IMR-90 (cell line): ENCODE measurements around the gene ABCG8. TPM values are rescaled to one million over a fixed set of nuclear protein-coding genes. Genes with fewer than 3 reads are reported as not detected.
A peak's percentile ranks its signal among the peaks of the same experiment; 100 is the strongest.

Source experiments
- ATAC-seq: fragments of 200-7000 bp; cut with Tn5 transposase; 2 replicates; pipeline ENCODE4 v1.9.1; 2020; ENCODE audit warnings: low read depth, mild to moderate bottlenecking, moderate library complexity
- BruUV-seq: library from RNA; stranded (reverse); fragments of 400-500 nt; replicated peaks from 2 replicates; lab custom pipeline; 2021; lab: Mats Ljungman, UMichigan
- CTCF ChIA-PET: fragments of 300-600 bp; formaldehyde crosslinking; extraction: SDS; loops from one replicate; lab custom pipeline; 2021; ENCODE audit warnings: antibody characterized with exemption; lab: Yijun Ruan, JAX
- POLR2A ChIA-PET: fragments of 300-600 bp; sonication (Branson Sonifier 250); formaldehyde crosslinking; loops from one replicate; lab custom pipeline; 2022; ENCODE audit warnings: antibody characterized with exemption; ENCODE audit not compliant: unreplicated experiment; lab: Charles Lee
- DNase-seq: peaks from one replicate; pipeline ENCODE4 v3.0.0; 2013
- H2AFZ ChIP-seq: replicated peaks from 2 replicates; pipeline ENCODE3; 2013; ENCODE audit warnings: low read length, mild to moderate bottlenecking; ENCODE audit not compliant: poor library complexity
- H2AK5ac ChIP-seq: 2 replicates; pipeline ENCODE4 v1.6.1; 2013; ENCODE audit warnings: low read depth, low read length, inconsistent platforms
- H2AK9ac ChIP-seq: replicated peaks from 2 replicates; pipeline ENCODE3; 2013; ENCODE audit warnings: mild to moderate bottlenecking, low read depth, low read length, moderate library complexity; ENCODE audit not compliant: poor library complexity
- H2BK120ac ChIP-seq: 2 replicates; pipeline ENCODE4 v1.6.1; 2013; ENCODE audit warnings: low read depth, low read length, inconsistent platforms
- H2BK15ac ChIP-seq: 3 replicates; pipeline ENCODE4 v1.6.1; 2013; ENCODE audit warnings: low read depth, low read length, inconsistent platforms
- H2BK20ac ChIP-seq: 2 replicates; pipeline ENCODE4 v1.6.1; 2013; ENCODE audit warnings: low read depth, mild to moderate bottlenecking, inconsistent platforms, low read length, moderate library complexity
- H2BK5ac ChIP-seq: 2 replicates; pipeline ENCODE4 v1.6.1; 2013; ENCODE audit warnings: mild to moderate bottlenecking, low read depth, low read length, inconsistent platforms; ENCODE audit not compliant: poor library complexity, severe bottlenecking
- H3K14ac ChIP-seq: replicated peaks from 2 replicates; pipeline ENCODE4 v1.6.1; 2013; ENCODE audit warnings: low read depth, low read length, inconsistent platforms
- H3K18ac ChIP-seq: 2 replicates; pipeline ENCODE4 v1.6.1; 2013; ENCODE audit warnings: low read depth, low read length, control low read depth
- H3K23ac ChIP-seq: 2 replicates; pipeline ENCODE4 v1.6.1; 2013; ENCODE audit warnings: low read depth, low read length, inconsistent platforms
- H3K27ac ChIP-seq: 2 replicates; pipeline ENCODE4 v1.5.1; 2013; ENCODE audit warnings: mild to moderate bottlenecking, control low read depth, low read length; ENCODE audit not compliant: insufficient read depth
- H3K27me3 ChIP-seq: 2 replicates; pipeline ENCODE4 v1.6.1; 2013; ENCODE audit warnings: low read length; ENCODE audit not compliant: control insufficient read depth, insufficient read depth
- H3K36me3 ChIP-seq: 2 replicates; pipeline ENCODE4 v1.6.1; 2013; ENCODE audit warnings: low read length, mixed read lengths; ENCODE audit not compliant: control insufficient read depth, insufficient read depth
- H3K4ac ChIP-seq: 2 replicates; pipeline ENCODE4 v1.6.1; 2013; ENCODE audit warnings: low read depth, low read length, inconsistent platforms
- H3K4me1 ChIP-seq: 2 replicates; pipeline ENCODE4 v1.6.1; 2013; ENCODE audit warnings: low read length, mixed read lengths; ENCODE audit not compliant: control insufficient read depth, insufficient read depth
- H3K4me2 ChIP-seq: 2 replicates; pipeline ENCODE4 v1.6.1; 2013; ENCODE audit warnings: low read depth, mild to moderate bottlenecking, control low read depth, low read length, moderate library complexity
- H3K4me3 ChIP-seq: 2 replicates; pipeline ENCODE4 v1.5.1; 2013; ENCODE audit warnings: low read depth, mild to moderate bottlenecking, control low read depth, low read length, moderate library complexity; ENCODE audit not compliant: insufficient read depth
- H3K56ac ChIP-seq: 2 replicates; pipeline ENCODE4 v1.6.1; 2013; ENCODE audit warnings: low read length, inconsistent platforms; ENCODE audit not compliant: insufficient read depth; ENCODE audit errors: extremely low read depth
- H3K79me1 ChIP-seq, 2 experiments: 2 replicates each; pipeline ENCODE4 v1.6.1; 2013; ENCODE audit warnings: low read length in 2 of 2, inconsistent platforms in 1 of 2, low read depth in 1 of 2
- H3K9ac ChIP-seq: 2 replicates; pipeline ENCODE4 v1.6.1; 2013; ENCODE audit warnings: low read depth, low read length, control low read depth
- H3K9me1 ChIP-seq: 2 replicates; pipeline ENCODE4 v1.6.1; 2013; ENCODE audit warnings: low read length, inconsistent platforms; ENCODE audit not compliant: insufficient read depth
- H3K9me3 ChIP-seq: 2 replicates; pipeline ENCODE4 v1.6.1; 2013; ENCODE audit warnings: low read length; ENCODE audit not compliant: control insufficient read depth, insufficient read depth
- H4K20me1 ChIP-seq: 2 replicates; pipeline ENCODE4 v1.6.1; 2013; ENCODE audit warnings: low read length, inconsistent platforms; ENCODE audit not compliant: insufficient read depth
- H4K5ac ChIP-seq: 2 replicates; pipeline ENCODE4 v1.6.1; 2013; ENCODE audit warnings: mild to moderate bottlenecking, low read depth, low read length, control low read depth
- H4K8ac ChIP-seq, 2 experiments: 2 replicates each; pipeline ENCODE4 v1.6.1; 2013; ENCODE audit warnings: low read depth in 2 of 2, low read length in 2 of 2, control low read depth in 1 of 2, inconsistent platforms in 1 of 2
- H4K91ac ChIP-seq: 2 replicates; pipeline ENCODE4 v1.6.1; 2013; ENCODE audit warnings: low read depth, low read length, inconsistent platforms; ENCODE audit not compliant: insufficient read depth
- BHLHE40 ChIP-seq: fragments of 150-350 bp; IDR thresholded peaks from 2 replicates; pipeline ENCODE4 v1.6.1; 2016; ENCODE audit warnings: mild to moderate bottlenecking, low read depth, low read length
- FOS ChIP-seq: fragments of 150-350 bp; IDR thresholded peaks from 2 replicates; pipeline ENCODE4 v1.6.1; 2016; ENCODE audit warnings: low read depth, low read length
- POLR2A ChIP-seq: IDR thresholded peaks from 2 replicates; pipeline ENCODE4 v1.6.1; 2012; ENCODE audit warnings: mild to moderate bottlenecking, low read depth, low read length
- RAD21 ChIP-seq: IDR thresholded peaks from 2 replicates; pipeline ENCODE4 v1.6.1; 2012; ENCODE audit warnings: low read length, improper control_type of control experiment
- RCOR1 ChIP-seq: IDR thresholded peaks from 2 replicates; pipeline ENCODE4 v1.6.1; 2012; ENCODE audit warnings: mild to moderate bottlenecking, low read length, improper control_type of control experiment; ENCODE audit not compliant: insufficient replicate concordance
- WGBS, 2 experiments: methylation state at CpG; one replicate each; pipeline versions ENCODE4 v1.1.5 to v1.1.7; 2013; ENCODE audit warnings: missing lambda C conversion rate in 2 of 2; ENCODE audit not compliant: insufficient read length in 1 of 2; ENCODE audit errors: extremely low coverage in 2 of 2; 5-methylcytosine and 5-hydroxymethylcytosine counted together
- dilution Hi-C: fragments of 300-500 bp; cut with HindIII; formaldehyde crosslinking; loops from one replicate; pipeline ENCODE4 v1.14.3; 2018; ENCODE audit warnings: low sequenced_read_pairs; ENCODE audit not compliant: unreplicated experiment
- in situ Hi-C: fragments of 300-500 bp; cut with MboI; formaldehyde crosslinking; loops from 3 replicates; pipeline ENCODE4 v1.14.3; 2019; ENCODE audit warnings: low sequenced_read_pairs, inconsistent platforms, mixed read lengths
- intact Hi-C: fragments of 100-400 bp; cut with micrococcal nuclease; formaldehyde crosslinking; loops from 2 replicates; pipeline ENCODE4 v1.10.0; 2022
- polyA plus RNA-seq, 3 experiments: library from polyadenylated mRNA; depleted of rRNA; stranded (reverse); fragments of >200 nt; gene quantifications; 2 replicates each; pipeline ENCODE4 v1.2.3, GENCODE V29; 2012; ENCODE audit warnings: low replicate concordance in 1 of 3
- total RNA-seq: library from RNA; depleted of rRNA; stranded (reverse); fragments of >200 nt; gene quantifications from 2 replicates; pipeline ENCODE4 v1.2.3, GENCODE V29; 2012
- TF ChIP-seq, protein P1 (sequence below): fragments of 150-350 bp; IDR thresholded peaks from 2 replicates; pipeline ENCODE4 v1.6.1; 2016; ENCODE audit warnings: low read depth, mild to moderate bottlenecking, low read length, moderate library complexity, borderline replicate concordance

The ABCG8 gene
- total and polyA plus RNA-seq, 2 of the 4 experiments (the other 2 are of a cell fraction): not detected

DNA sequence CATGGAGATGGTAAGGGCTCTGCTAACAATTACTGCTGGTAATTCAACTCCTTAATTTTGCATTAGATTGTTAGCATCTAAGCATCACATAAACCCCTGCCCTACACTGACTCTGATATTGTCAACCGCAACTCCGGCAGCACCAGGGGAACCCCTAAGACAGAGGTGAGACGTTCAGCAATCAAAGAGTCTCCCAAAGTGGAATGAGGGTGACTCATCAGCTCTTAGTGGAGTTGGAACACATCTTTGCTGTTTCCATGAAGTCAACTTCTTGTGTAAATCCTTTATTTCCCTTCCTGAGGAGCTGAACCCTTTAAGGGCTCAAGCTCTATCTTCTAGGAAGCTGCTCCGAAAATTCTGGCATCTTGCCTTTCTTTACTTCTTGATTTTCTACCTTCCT is 52.1 kb downstream of the ABCG8 start:
- Histone ChIP-seq H2BK20ac (no peak overlapping the region), H3K4me2 (no peak overlapping the region), H3K9me1 (no peaks in the 10 kb centered on the region), H4K5ac (no peak overlapping the region), H3K27me3 (no peaks in the 10 kb centered on the region), H3K79me1 (no peaks in the 10 kb centered on the region; a peak in 1 of 4 replicates), H3K4ac (no peak overlapping the region), H3K36me3 (peaks cover 33% of the 10 kb centered on the region), H3K14ac (no peak overlapping the region), H2BK15ac (no peak overlapping the region), H4K91ac (no peak overlapping the region), H2BK120ac (no peak overlapping the region), H3K4me3 (no peak overlapping the region), H4K20me1 (no peaks in the 10 kb centered on the region), H4K8ac (no peak overlapping the region), H3K9me3 (no peaks in the 10 kb centered on the region), H2BK5ac (no peak overlapping the region), H3K56ac (no peak overlapping the region), H3K23ac (no peak overlapping the region), H2AK5ac (no peak overlapping the region), H2AFZ (no peak overlapping the region), H3K18ac (no peak overlapping the region), H3K4me1 (no peaks in the 10 kb centered on the region), H3K9ac (no peak overlapping the region), H2AK9ac (no peak overlapping the region), H3K27ac (no peak overlapping the region)
- no peak for TF ChIP-seq BHLHE40
- TF ChIP-seq POLR2A: no peak
- TF ChIP-seq, protein P1, sequence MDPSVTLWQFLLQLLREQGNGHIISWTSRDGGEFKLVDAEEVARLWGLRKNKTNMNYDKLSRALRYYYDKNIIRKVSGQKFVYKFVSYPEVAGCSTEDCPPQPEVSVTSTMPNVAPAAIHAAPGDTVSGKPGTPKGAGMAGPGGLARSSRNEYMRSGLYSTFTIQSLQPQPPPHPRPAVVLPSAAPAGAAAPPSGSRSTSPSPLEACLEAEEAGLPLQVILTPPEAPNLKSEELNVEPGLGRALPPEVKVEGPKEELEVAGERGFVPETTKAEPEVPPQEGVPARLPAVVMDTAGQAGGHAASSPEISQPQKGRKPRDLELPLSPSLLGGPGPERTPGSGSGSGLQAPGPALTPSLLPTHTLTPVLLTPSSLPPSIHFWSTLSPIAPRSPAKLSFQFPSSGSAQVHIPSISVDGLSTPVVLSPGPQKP: no peak
- no peak for TF ChIP-seq RCOR1
- TF ChIP-seq RAD21: no peak
- TF ChIP-seq FOS: 0 out of 2 replicates have a peak, but pooled peaks have one; percentile 29
- DNase-seq: peak; percentile 49
- BruUV-seq: no TSS peak
- WGBS, 2 experiments: 83% methylated on average over 1 of the region's 4 CpGs; no CpG with 5 or more reads in 1 of the 2 experiments
- intact Hi-C loops (no loop called here), in situ Hi-C loops (no loop called here), dilution Hi-C loops (no loop called here)
- CTCF ChIA-PET: no interaction called here
- POLR2A ChIA-PET: interaction anchor here (0.6 kb wide), 1 partner anchor 30 kb away, joined by 3 read pairs; no protein-coding TSS in a partner anchor
- ATAC-seq: peak; percentile 27; the same call in 1 of the 2 replicates
